KMS-11 (cell line): Measurements from ENCODE around the gene PNMT.

Experiments
- H2AFZ ChIP-seq: fragments of 200-600 bp; sonication (generic); 2 replicates; pipeline ENCODE4 v1.6.1; 2016; ENCODE audit warnings: antibody characterized with exemption, mixed run types, low read depth
- H3K27ac ChIP-seq: fragments of 200-600 bp; sonication (generic); 2 replicates; pipeline ENCODE4 v1.6.1; 2016; ENCODE audit warnings: mild to moderate bottlenecking, mixed run types
- H3K27me3 ChIP-seq: fragments of 200-600 bp; sonication (generic); 2 replicates; pipeline ENCODE4 v1.6.1; 2017; ENCODE audit warnings: mild to moderate bottlenecking, low read depth, mixed run types, moderate library complexity; ENCODE audit not compliant: insufficient read depth
- H3K36me3 ChIP-seq: fragments of 200-600 bp; sonication (generic); 2 replicates; pipeline ENCODE4 v1.6.1; 2017; ENCODE audit warnings: mild to moderate bottlenecking, mixed run types; ENCODE audit not compliant: insufficient read depth
- H3K4me1 ChIP-seq: fragments of 200-600 bp; sonication (generic); 2 replicates; pipeline ENCODE4 v1.6.1; 2016; ENCODE audit warnings: mild to moderate bottlenecking, low read depth, mixed run types; ENCODE audit not compliant: poor library complexity, severe bottlenecking
- H3K4me2 ChIP-seq: fragments of 200-600 bp; sonication (generic); 2 replicates; pipeline ENCODE4 v1.7.0; 2016; ENCODE audit warnings: mild to moderate bottlenecking, mixed run types
- H3K4me3 ChIP-seq: fragments of 200-600 bp; sonication (generic); IDR thresholded peaks from 2 replicates; pipeline ENCODE4 v1.6.1; 2017; ENCODE audit warnings: low read depth, low read length, mixed read lengths; ENCODE audit not compliant: insufficient read depth
- H3K79me2 ChIP-seq: fragments of 200-600 bp; sonication (generic); 2 replicates; pipeline ENCODE4 v1.6.1; 2016; ENCODE audit warnings: low read depth, mixed run types; ENCODE audit not compliant: insufficient read depth
- H3K9ac ChIP-seq: fragments of 200-600 bp; sonication (generic); 2 replicates; pipeline ENCODE4 v1.6.1; 2016; ENCODE audit warnings: mild to moderate bottlenecking, mixed run types
- H4K20me1 ChIP-seq: fragments of 200-600 bp; sonication (generic); 2 replicates; pipeline ENCODE4 v1.6.1; 2016; ENCODE audit warnings: mild to moderate bottlenecking, mixed run types; ENCODE audit not compliant: insufficient read depth
- CTCF ChIP-seq: fragments of 200-600 bp; sonication (generic); conservative IDR thresholded peaks from 2 replicates; pipeline ENCODE4 v1.6.1; 2017; ENCODE audit warnings: low read depth, mild to moderate bottlenecking, antibody characterized with exemption, low read length, moderate library complexity, mixed read lengths

Gene PNMT

GRCh38 chr17:39679521-39680192 is 11.4 kb downstream of the PNMT start:
- Histone ChIP-seq H3K27me3 (no peaks in the 10 kb centered on the region), H3K36me3 (no peaks in the 10 kb centered on the region), H3K9ac (no peak overlapping the region), H3K79me2 (no peaks in the 10 kb centered on the region), H3K4me1 (no peaks in the 10 kb centered on the region), H3K4me2 (no peak overlapping the region), H3K4me3 (no peak overlapping the region), H2AFZ (no peak overlapping the region), H4K20me1 (no peaks in the 10 kb centered on the region), H3K27ac (no peak overlapping the region)
- TF ChIP-seq CTCF = no peak

- H4K20me1 ChIP-seq = no peaks in the 10 kb centered on the region
- H3K27me3 ChIP-seq = no peaks in the 10 kb centered on the region
- peaks cover 6% of the 10 kb centered on the region for H3K4me1 ChIP-seq
- H3K4me2 ChIP-seq = no peak overlapping the region
- H2AFZ ChIP-seq = no peak overlapping the region
- no peaks in the 10 kb centered on the region for H3K36me3 ChIP-seq
- no peak for TF ChIP-seq CTCF
- no peak overlapping the region for H3K4me3 ChIP-seq
- no peaks in the 10 kb centered on the region for H3K79me2 ChIP-seq
- no peak overlapping the region for H3K9ac ChIP-seq
- no peak overlapping the region for H3K27ac ChIP-seq
These were observed 15.2 kb downstream of the PNMT start for GRCh38 chr17:39683295-39683939.

- H3K27me3 ChIP-seq = no peaks in the 10 kb centered on the region
- H3K4me2 ChIP-seq = no peak overlapping the region
- TF ChIP-seq CTCF = no peak
These were observed 16.3 kb downstream of the PNMT start for GRCh38 chr17:39684369-39685192.

GRCh38 chr17:39687101-39687545 is 18.9 kb downstream of the PNMT start:
- H3K4me3 ChIP-seq = no peak overlapping the region

More at GRCh38 chr17:39684369-39685192, 16.3 kb downstream of the PNMT start:
- Histone ChIP-seq H3K79me2 (no peaks in the 10 kb centered on the region), H3K27ac (no peak overlapping the region), H3K4me3 (no peak overlapping the region), H3K4me1 (peaks cover 16% of the 10 kb centered on the region), H2AFZ (no peak overlapping the region), H3K9ac (no peak overlapping the region), H3K36me3 (no peaks in the 10 kb centered on the region), H4K20me1 (no peaks in the 10 kb centered on the region)

More at GRCh38 chr17:39687101-39687545, 18.9 kb downstream of the PNMT start:
- no peaks in the 10 kb centered on the region for H3K79me2 ChIP-seq
- peak overlapping the region; percentile 86 for H3K4me2 ChIP-seq
- no peak for TF ChIP-seq CTCF
- no peaks in the 10 kb centered on the region for H4K20me1 ChIP-seq
- H3K36me3 ChIP-seq = no peaks in the 10 kb centered on the region
- peaks cover 16% of the 10 kb centered on the region for H3K4me1 ChIP-seq
- H2AFZ ChIP-seq = peak overlapping the region; percentile 72
- no peak overlapping the region for H3K9ac ChIP-seq
- no peaks in the 10 kb centered on the region for H3K27me3 ChIP-seq
- peak overlapping the region; percentile 75 for H3K27ac ChIP-seq
